Raji (cell line): Measurements from ENCODE around the gene C20orf204.

Experiments used
- POLR2A ChIP-seq: IDR thresholded peaks from 2 replicates; pipeline ENCODE4 v1.6.1; 2011; ENCODE audit warnings: low read depth, low read length, control low read depth; ENCODE audit not compliant: insufficient read depth

The C20orf204 gene, protein sequence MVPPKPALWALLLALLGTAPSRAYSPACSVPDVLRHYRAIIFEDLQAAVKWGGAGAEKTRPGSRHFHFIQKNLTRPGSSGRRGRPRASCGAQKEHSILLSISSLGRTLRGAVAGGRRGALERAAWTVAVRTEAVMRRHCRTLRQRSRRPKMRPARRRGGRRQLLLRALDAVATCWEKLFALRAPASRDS

DNA sequence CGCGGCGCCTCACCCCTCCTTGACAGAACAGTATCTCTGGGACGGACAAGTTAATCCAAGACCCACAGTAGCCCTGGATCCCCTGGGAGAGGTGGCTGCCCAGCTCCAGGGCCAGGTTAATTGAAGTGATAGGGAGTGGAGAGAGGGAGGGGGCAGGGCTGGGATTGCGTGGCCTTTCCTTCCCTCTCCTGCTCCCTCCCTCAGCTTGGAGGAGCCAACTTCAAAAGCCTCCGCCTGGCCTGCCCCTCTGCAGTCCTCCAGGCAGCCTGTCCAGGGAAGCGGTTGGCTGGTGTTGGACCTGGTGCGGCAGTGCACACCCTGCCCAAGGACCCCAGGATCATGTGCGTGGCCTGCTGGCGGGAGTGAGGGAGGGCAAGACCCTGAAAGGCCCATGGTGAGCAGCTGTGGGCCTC lies at the start of gene C20orf204:
C20orf204 (plus strand) TSS at position 250 of the 413 bp plus-strand sequence; CDS start at position 392, 142 bp downstream.
- no peak for TF ChIP-seq POLR2A

DNA sequence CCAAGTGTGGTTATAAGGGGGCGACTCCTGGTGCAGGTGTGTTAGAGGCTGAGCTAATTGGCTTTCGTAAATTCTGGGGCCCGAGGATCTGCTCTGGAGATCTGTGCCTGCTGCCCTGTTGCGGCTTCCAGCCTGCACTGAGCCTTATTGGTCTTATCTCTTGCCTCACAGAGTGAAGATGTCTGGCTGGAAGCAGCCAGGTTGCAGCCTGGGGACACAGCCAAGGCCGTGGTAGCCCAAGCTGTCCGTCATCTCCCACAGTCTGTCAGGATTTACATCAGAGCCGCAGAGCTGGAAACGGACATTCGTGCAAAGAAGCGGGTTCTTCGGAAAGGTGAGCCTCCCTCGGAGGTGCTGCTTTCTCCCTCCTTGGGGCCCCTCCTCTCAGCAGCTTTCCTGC lies 35.1 kb upstream of the C20orf204 start:
- TF ChIP-seq POLR2A, result no peak

DNA sequence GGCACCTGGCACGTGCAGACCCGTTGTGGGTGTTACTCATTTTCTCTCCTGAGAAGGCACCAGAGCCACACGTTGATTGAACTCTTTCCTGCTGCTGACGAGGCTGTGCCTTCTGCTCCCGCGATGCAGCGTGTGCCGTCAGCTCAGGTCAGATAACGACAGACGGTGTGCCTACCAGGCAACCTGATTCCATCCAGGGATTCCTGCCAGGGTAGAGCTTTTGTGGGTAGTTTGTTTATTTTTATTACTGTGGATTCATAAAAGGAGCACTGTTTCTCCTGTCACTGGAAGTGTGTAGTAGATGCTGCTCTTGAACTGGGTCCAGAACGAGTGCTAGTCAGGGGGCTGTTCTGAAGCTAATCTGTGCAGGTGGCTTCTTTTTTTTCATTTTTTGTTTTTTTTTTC lies 34.4 kb upstream of the C20orf204 start:
- TF ChIP-seq POLR2A, result no peak

DNA sequence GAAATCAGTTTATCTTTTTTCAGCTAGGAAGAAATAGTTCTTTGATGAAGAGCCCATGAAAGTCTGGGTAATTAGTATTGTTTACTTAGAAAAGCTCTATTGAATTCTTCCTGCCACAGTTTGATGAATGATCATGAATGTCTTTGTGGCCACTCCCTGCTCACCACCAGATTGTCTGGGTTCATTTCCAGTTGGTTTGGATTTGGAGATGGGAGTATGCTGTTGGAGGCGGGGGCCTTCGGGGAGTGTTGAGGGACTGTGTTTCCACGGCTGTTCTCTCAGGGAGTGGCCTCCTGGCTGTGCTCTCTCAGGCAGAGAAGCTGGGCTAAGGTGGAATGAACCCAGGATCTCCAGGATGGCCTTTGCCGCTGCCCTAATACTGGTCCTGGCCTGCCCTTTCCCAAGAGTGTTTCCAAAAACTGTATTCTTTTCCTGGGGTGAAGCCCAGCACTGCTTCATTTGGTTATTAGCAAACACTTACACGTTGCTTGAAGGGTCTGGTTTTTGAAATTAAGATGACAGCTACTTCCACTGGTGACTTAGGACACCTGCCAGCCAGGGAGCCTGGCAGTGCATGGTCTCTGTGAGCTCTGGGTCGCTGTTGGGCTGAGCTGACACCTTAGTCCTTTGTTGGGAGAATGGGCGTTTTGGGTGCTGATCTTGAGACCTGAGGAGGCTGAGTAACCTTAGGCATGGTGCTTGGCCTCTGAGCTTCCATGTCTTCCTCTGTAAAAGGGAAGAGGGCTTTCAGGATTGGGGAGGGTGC lies 31.8 kb upstream of the C20orf204 start:
- TF ChIP-seq POLR2A, result no peak

DNA sequence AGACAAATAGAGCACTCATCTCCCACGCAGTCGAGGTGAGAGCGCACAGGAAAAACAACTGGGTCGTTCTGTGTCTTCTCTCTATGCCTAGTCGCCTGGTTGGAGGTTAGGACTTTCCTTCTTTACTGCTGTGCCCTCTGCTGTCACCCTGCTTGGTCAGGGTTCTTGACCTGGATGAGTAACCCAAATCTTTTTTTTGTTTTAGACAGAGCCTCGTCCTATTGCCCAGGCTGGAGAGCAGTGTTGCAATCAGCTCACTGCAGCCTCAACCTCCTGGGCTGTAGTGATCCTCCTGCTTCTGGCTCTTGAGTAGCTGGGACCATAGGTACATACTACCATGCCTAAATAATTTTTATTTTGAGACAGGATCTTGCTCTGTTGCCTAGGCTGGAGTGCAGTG lies 30.6 kb upstream of the C20orf204 start:
- TF ChIP-seq POLR2A, result no peak

DNA sequence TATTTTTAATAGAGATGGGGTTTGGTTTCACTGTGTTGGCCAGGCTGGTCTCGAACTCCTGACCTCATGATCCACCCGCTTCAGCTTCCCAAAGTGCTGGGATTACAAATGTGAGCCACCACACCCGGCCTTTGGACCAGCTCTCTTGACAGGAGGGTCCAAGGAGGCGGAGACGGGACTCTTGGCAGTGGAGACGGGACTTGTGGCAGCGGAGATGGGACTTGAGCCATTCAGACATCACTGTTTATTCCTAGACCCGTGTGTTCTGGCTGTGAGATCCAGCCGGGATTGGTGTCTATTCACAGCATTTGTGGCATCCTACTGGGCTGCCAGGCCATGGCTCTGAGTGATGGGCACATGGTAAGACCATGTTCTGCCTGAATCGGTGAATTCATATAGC lies 29.5 kb upstream of the C20orf204 start:
- TF ChIP-seq POLR2A, result no peak

DNA sequence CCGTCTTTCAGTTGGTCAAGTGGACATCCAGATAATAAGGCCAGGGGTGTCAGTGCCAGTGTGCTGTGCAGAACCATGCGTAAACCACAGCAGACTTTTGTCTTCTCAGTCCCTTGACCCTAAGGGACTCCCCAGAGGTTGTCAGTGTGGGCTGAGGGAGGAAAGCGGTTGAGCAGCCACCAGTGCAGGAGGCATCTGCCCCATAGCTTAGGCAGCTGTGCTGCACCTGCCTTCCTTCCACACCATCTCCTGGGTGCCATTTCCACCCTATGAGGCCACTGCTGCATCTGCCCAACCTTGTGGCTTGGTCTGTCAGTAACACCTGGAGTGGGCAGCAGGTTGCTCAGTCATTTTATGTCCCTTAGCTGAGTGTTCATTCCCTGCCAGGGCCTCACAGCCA lies 29.1 kb upstream of the C20orf204 start:
- TF ChIP-seq POLR2A, result no peak

DNA sequence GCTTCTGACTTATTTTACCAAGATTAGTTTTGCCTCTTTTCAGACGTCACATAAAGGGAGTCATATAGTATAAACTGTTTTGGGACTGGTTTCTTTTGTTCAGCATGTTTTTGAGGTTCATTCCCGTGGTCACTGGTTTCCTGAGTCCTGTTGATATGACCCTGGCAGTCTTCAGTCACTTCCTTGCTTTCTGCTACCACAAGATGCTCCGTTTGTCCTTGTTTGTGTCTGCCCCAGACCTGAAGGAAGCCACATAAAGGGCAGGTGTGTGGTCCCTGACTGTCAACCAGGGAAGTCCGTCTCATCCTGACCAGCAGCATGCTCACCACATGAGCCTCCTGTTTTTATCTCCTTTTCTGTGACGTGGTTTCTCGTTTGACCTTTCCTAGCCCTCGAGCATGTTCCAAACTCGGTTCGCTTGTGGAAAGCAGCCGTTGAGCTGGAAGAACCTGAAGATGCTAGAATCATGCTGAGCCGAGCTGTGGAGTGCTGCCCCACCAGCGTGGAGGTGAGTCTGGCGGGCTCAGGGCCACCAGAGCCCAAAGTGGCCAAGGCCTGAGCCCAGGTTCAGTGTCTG lies 26.1 kb upstream of the C20orf204 start:
- no peak for TF ChIP-seq POLR2A

DNA sequence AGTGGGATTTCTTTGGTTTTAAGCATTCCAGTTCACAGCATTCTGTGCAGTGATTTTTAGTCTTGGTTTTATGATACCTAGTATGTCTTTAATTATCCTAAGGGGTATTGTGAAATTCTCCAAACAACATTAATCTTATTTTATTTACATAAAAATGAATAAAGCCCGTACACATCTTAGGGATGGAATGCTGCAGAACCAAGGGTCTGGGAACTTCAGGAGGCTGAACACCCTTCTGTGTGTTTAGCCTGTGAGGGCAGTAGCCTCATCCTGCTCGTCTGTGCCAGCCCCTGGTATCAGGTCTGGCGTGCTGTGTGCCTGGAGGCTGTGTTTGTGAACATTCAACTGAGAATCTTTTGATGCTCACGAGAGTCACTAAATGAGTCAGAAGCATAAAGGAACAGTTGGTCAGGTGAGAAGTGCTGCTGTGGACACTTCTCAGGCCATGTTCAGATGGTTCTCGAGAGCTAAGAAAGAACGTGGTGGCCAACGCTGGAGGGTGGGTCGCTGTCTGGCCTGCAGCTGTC lies 25.2 kb upstream of the C20orf204 start:
- no peak for TF ChIP-seq POLR2A

DNA sequence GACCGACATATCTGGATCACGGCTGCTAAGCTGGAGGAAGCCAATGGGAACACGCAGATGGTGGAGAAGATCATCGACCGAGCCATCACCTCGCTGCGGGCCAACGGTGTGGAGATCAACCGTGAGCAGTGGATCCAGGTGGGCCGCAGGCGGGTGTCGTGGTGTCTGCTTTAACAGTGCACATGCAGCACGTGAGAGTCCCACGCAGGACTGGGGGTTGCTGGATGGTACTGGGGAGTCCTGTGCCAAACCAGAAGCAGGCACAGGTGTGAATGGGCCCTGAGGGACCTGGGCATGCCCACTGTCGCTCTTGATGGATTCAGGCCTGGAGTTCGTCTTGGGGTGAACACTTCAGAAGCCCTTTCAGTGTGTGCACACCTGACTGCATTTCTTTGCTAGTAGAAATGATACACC lies 24.6 kb upstream of the C20orf204 start:
- no peak for TF ChIP-seq POLR2A

DNA sequence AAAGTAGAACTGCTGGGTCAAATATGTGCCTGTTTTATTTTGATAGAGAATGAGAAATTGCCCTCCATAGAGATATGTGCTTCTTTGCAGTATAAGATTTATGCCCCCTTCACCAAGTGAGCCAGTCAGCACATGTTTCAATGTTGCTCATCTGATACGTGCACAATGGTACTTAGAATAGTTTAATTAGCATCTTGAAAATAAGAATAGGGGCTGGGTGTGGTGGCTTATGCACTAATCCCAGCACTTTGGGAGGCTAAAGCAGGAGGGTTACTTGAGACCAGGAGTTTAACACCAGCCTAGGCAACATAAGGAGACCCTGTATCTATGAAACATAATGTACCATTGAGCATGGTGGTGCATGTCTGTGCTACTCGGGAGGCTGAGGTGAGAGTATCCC lies 20.3 kb upstream of the C20orf204 start:
- TF ChIP-seq POLR2A, result no peak

DNA sequence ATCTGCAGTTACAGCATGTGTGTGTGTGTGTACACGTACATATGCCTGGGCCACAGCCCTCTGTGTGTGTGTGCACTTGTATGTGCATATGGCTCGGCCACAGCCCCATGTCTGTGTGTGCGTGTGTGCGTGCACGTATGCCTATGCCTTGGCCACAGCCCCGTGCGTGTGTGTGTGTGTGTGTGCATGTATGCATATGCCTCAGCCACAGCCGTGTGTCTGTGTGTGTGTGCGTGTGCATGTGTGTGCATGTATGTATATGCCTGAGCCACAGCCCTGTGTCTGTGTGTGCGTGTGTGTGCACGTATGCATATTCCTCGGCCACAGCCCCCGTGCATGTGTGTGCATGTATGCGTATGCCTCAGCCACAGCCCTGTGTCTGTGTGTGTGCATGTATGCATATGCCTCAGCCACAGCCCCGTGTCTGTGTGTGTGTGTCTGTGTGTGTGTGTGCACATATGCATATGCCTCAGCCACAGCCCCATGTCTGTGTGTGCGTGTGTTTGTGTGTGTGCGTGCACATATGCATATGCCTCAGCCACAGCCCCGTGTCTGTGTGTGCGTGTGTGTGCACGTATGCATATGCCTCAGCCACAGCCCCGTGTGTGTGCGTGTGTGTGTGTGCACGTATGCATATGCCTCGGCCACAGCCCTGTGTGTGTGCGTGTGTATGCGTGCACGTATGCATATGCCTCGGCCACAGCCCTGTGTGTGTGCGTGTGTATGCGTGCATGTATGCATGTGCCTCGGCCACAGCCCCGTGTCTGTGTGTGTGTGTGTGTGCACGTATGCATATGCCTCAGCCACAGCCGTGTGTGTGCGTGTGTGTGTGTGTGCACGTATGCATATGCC lies 14.6 kb upstream of the C20orf204 start:
- no peak for TF ChIP-seq POLR2A

DNA sequence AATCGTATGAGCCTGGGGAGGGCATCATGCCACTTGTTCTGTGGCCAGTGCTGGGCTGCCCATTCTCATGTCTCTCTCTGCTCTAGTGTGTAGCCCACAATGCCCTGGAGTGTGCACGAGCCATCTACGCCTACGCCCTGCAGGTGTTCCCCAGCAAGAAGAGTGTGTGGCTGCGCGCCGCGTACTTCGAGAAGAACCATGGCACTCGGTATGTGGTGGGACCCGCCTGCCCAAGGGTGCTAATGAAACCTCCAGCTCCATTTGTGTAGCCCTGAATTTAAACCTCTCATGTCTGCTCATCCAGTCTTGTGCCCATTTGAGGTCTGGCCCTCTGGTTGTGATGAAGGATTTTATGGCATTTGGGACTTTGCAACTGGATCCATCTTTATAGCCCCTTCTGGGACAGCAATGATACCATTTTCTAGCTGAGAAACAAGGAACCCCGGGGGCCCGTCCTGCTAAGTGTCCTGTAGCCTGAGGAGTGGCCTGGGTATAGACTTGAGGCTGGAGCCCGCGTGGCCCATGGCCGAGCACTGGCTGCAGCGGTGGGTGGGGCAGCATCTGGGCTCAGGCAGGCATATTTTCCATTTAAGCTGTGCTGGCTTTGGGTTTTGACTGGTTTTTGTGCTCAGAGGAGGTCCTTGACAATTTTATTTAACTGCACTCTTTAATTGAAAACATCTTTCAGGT lies 13.2 kb upstream of the C20orf204 start:
- no peak for TF ChIP-seq POLR2A

DNA sequence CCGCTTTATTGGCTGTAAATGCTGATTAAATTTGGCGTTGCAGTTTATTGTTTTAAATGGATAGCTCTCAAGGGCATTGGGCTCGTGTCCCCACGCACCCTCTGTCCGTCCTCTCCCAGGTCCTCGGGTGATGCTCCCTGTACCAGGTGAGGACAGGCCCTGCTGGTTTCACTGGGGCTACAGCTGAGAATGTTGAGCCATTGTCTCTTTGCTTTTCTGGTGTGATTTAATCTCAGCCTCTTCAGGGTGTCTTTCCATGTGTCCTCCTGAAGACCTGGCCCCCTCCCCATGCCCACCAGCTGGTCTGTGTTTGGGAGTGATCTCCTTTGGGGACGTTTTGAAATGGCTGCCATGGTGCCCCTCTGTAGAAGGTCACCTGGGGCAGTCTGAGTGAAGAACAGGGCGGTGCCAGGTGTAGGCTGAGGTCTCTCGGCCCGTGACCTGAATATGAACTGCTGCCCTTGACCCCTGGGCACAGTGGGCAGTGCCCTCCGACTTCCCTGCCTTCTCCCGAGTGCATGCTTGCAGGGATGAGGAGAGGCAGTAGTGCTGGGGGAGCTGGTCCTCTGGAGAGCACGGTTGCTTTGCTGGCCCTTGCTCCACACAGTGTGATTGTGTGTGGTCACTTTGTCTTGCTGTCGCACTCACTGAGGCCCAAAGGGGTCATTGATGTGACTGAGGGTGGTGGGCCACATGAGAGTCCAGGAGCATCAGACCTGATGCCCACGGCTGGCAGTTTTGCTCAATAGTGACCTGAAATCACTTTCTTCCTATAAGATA lies 12.4 kb upstream of the C20orf204 start:
- no peak for TF ChIP-seq POLR2A
